Measurements from ENCODE around the gene KIDINS220. TPM values are rescaled to one million over a fixed set of nuclear protein-coding genes. Genes with fewer than 3 reads are reported as not detected.

KIDINS220 gene
- total and polyA plus RNA-seq, 2 donors (not counting 1 experiment from before 2014, with no cell fraction given), result 58.0 to 110 TPM

- Histone ChIP-seq H3K4me3 (replicated peaks in 1 of 4; ENCODE audit: control extremely low read depth in 1 of 4, insufficient read depth in 1 of 4, low read depth in 3 of 4, low read length in 4 of 4) (no peak overlapping the region), H3K9me3 (ENCODE audit: control insufficient read depth, insufficient read depth, low read depth, low read length) (no peaks in the 10 kb centered on the region), H3K4me2 (ENCODE audit: extremely low read depth, insufficient read depth, low read length) (no peak overlapping the region), H3K9ac (ENCODE audit: insufficient read depth, low read length) (no peak overlapping the region), H3K4me1 (ENCODE audit: control insufficient read depth, extremely low read depth, insufficient read depth, low read length) (no peaks in the 10 kb centered on the region), H3K27me3 (ENCODE audit: control insufficient read depth, insufficient read depth, low read length) (no peaks in the 10 kb centered on the region), H3K36me3 (ENCODE audit: control insufficient read depth, insufficient read depth, low read length) (no peaks in the 10 kb centered on the region), H4K20me1 (ENCODE audit: control insufficient read depth, extremely low read depth, insufficient read depth, low read length) (no peaks in the 10 kb centered on the region), H2AFZ (ENCODE audit: low read length) (no peak overlapping the region), H3K27ac (ENCODE audit: insufficient read depth, low read length) (no peak overlapping the region), H3K79me2 (ENCODE audit: control insufficient read depth, insufficient read depth, low read length) (no peaks in the 10 kb centered on the region)
- TF ChIP-seq EZH2 (IDR thresholded peaks at IDR 0.05; ENCODE audit: low read length, missing control alignments) (no peak), CTCF (conservative IDR thresholded peaks at IDR 0.05 in 1 of 2, IDR thresholded peaks at IDR 0.05 in 1 of 2; ENCODE audit: low read depth in 1 of 2, low read length in 2 of 2) (no peak)
- DNase-seq (ENCODE audit: low read depth in 2 of 2), result no peak
Measured at GRCh38 chr2:8714971-8715370, 122.4 kb downstream of the KIDINS220 start.

- no peaks in the 10 kb centered on the region for H3K4me1 ChIP-seq (ENCODE audit: control insufficient read depth, extremely low read depth, insufficient read depth, low read length)
- H3K9ac ChIP-seq (ENCODE audit: insufficient read depth, low read length), result no peak overlapping the region
- H3K9me3 ChIP-seq (ENCODE audit: control insufficient read depth, insufficient read depth, low read depth, low read length), result no peaks in the 10 kb centered on the region
- H2AFZ ChIP-seq (ENCODE audit: low read length), result no peak overlapping the region
- H4K20me1 ChIP-seq (ENCODE audit: control insufficient read depth, extremely low read depth, insufficient read depth, low read length), result no peaks in the 10 kb centered on the region
- H3K27ac ChIP-seq (ENCODE audit: insufficient read depth, low read length), result no peak overlapping the region
- no peaks in the 10 kb centered on the region for H3K36me3 ChIP-seq (ENCODE audit: control insufficient read depth, insufficient read depth, low read length)
- H3K4me3 ChIP-seq (replicated peaks in 1 of 4; ENCODE audit: control extremely low read depth in 1 of 4, insufficient read depth in 1 of 4, low read depth in 3 of 4, low read length in 4 of 4), result no peak overlapping the region
- no peaks in the 10 kb centered on the region for H3K27me3 ChIP-seq (ENCODE audit: control insufficient read depth, insufficient read depth, low read length)
- TF ChIP-seq EZH2 (IDR thresholded peaks at IDR 0.05; ENCODE audit: low read length, missing control alignments) (no peak), CTCF (conservative IDR thresholded peaks at IDR 0.05 in 1 of 2, IDR thresholded peaks at IDR 0.05 in 1 of 2; ENCODE audit: low read depth in 1 of 2, low read length in 2 of 2) (no peak)
- H3K79me2 ChIP-seq (ENCODE audit: control insufficient read depth, insufficient read depth, low read length), result no peaks in the 10 kb centered on the region
- DNase-seq (ENCODE audit: low read depth in 2 of 2), result no peak
- no peak overlapping the region for H3K4me2 ChIP-seq (ENCODE audit: extremely low read depth, insufficient read depth, low read length)
Measured at GRCh38 chr2:8714283-8714682, 123.1 kb downstream of the KIDINS220 start.

GRCh38 chr2:8710951-8711350, 126.5 kb downstream of the KIDINS220 start:
- H3K9ac ChIP-seq (ENCODE audit: insufficient read depth, low read length), result no peak overlapping the region
- H3K9me3 ChIP-seq (ENCODE audit: control insufficient read depth, insufficient read depth, low read depth, low read length), result no peaks in the 10 kb centered on the region
- no peaks in the 10 kb centered on the region for H3K4me1 ChIP-seq (ENCODE audit: control insufficient read depth, extremely low read depth, insufficient read depth, low read length)
- TF ChIP-seq EZH2 (IDR thresholded peaks at IDR 0.05; ENCODE audit: low read length, missing control alignments) (no peak), CTCF (conservative IDR thresholded peaks at IDR 0.05 in 1 of 2, IDR thresholded peaks at IDR 0.05 in 1 of 2; ENCODE audit: low read depth in 1 of 2, low read length in 2 of 2) (no peak)
- no peak overlapping the region for H3K4me3 ChIP-seq (replicated peaks in 1 of 4; ENCODE audit: control extremely low read depth in 1 of 4, insufficient read depth in 1 of 4, low read depth in 3 of 4, low read length in 4 of 4)
- no peaks in the 10 kb centered on the region for H3K36me3 ChIP-seq (ENCODE audit: control insufficient read depth, insufficient read depth, low read length)
- H4K20me1 ChIP-seq (ENCODE audit: control insufficient read depth, extremely low read depth, insufficient read depth, low read length), result no peaks in the 10 kb centered on the region
- no peaks in the 10 kb centered on the region for H3K79me2 ChIP-seq (ENCODE audit: control insufficient read depth, insufficient read depth, low read length)
- no peak for DNase-seq (ENCODE audit: low read depth in 2 of 2)
- no peak overlapping the region for H3K4me2 ChIP-seq (ENCODE audit: extremely low read depth, insufficient read depth, low read length)
- no peak overlapping the region for H2AFZ ChIP-seq (ENCODE audit: low read length)
- no peak overlapping the region for H3K27ac ChIP-seq (ENCODE audit: insufficient read depth, low read length)
- peaks cover 4% of the 10 kb centered on the region for H3K27me3 ChIP-seq (ENCODE audit: control insufficient read depth, insufficient read depth, low read length)
